B cell (primary cell): Measurements from ENCODE around the gene RASL11A. TPM values are rescaled to one million over a fixed set of nuclear protein-coding genes. Genes with fewer than 3 reads are reported as not detected.
"Not testable (repeated sequence)": the region's sequence is repeated elsewhere in the genome, so short reads cannot be mapped to it uniquely, and the experiment has no call there.

Experiments
- ATAC-seq: fragments of 200-7000 bp; cut with Tn5 transposase; one replicate; pipeline ENCODE4 v1.10.0; 2021; ENCODE audit warnings: low read depth, mild to moderate bottlenecking, moderate number of reproducible peaks, moderate library complexity
- CTCF ChIA-PET: fragments of 350-600 bp; sonication (Branson Sonifier 250); formaldehyde crosslinking; loops from one replicate; lab custom pipeline; 2021; ENCODE audit warnings: antibody characterized with exemption, inconsistent platforms; lab: Charles Lee
- POLR2A ChIA-PET: fragments of 350-600 bp; sonication (Branson Sonifier 250); formaldehyde crosslinking; loops from one replicate; lab custom pipeline; 2021; ENCODE audit warnings: antibody characterized with exemption; lab: Charles Lee
- DNase-seq: peaks from one replicate; pipeline ENCODE4 v3.0.0; 2013
- H2AFZ ChIP-seq: 2 replicates; pipeline ENCODE4 v1.6.1; 2012; ENCODE audit warnings: mild to moderate bottlenecking, low read depth, low read length; ENCODE audit not compliant: insufficient read depth, poor library complexity, severe bottlenecking
- H3K27ac ChIP-seq, 2 donors: 1 replicate in 1 of 2; 2 replicates in 1 of 2; pipeline ENCODE4 v1.5.1; 2012 to 2013; ENCODE audit warnings: low read length in 2 of 2, mild to moderate bottlenecking in 2 of 2, moderate library complexity in 1 of 2
- H3K27me3 ChIP-seq, 4 experiments: fragments of 200-600 bp in 1 of 4; sonication (generic) in 1 of 4; replicated peaks in 1 of 4; 1 replicate in 2 of 4; 2 replicates in 2 of 4; pipeline versions ENCODE4 v1.6.1 to v1.7.0; 2013 to 2016; ENCODE audit warnings: low read length in 3 of 4, mild to moderate bottlenecking in 2 of 4, mixed read lengths in 1 of 4, moderate library complexity in 1 of 4; ENCODE audit not compliant: insufficient read depth in 4 of 4, control insufficient read depth in 3 of 4; ENCODE audit errors: control extremely low read depth in 1 of 4
- H3K36me3 ChIP-seq, 2 experiments: replicated peaks in 1 of 2; 1 replicate in 1 of 2; 2 replicates in 1 of 2; pipeline versions ENCODE4 v1.6.1 to v1.7.1; 2013; ENCODE audit warnings: low read length in 1 of 2; ENCODE audit not compliant: insufficient read depth in 2 of 2, control insufficient read depth in 1 of 2; ENCODE audit errors: control extremely low read depth in 1 of 2, extremely low read depth in 1 of 2
- H3K4me1 ChIP-seq, 2 donors: fragments of 200-600 bp in 1 of 2; sonication (generic) in 1 of 2; 1 replicate in 1 of 2; 2 replicates in 1 of 2; pipeline versions ENCODE4 v1.5.1 to v1.6.1; 2013 to 2017; ENCODE audit warnings: low read length in 2 of 2; ENCODE audit not compliant: control insufficient read depth in 2 of 2, insufficient read depth in 2 of 2
- H3K4me2 ChIP-seq: replicated peaks from 2 replicates; pipeline ENCODE3; 2012; ENCODE audit warnings: mild to moderate bottlenecking, low read depth, low read length; ENCODE audit not compliant: poor library complexity, severe bottlenecking
- H3K4me3 ChIP-seq, 5 experiments: fragments of 200-600 bp in 1 of 5; sonication (generic) in 1 of 5; 1 replicate in 3 of 5; 2 replicates in 2 of 5; pipeline versions ENCODE4 v1.5.1 to v1.7.0; 2011 to 2016; ENCODE audit warnings: low read length in 4 of 5, mild to moderate bottlenecking in 4 of 5, low read depth in 2 of 5, control low read depth in 1 of 5, moderate library complexity in 1 of 5; ENCODE audit not compliant: insufficient read depth in 1 of 5; ENCODE audit errors: control extremely low read depth in 1 of 5, extremely low read depth in 1 of 5
- H3K79me2 ChIP-seq: fragments of 200-600 bp; sonication (generic); one replicate; pipeline ENCODE4 v1.6.0; 2016; ENCODE audit warnings: low read length; ENCODE audit not compliant: control insufficient read depth, insufficient read depth
- H3K9ac ChIP-seq: fragments of 200-600 bp; sonication (generic); 2 replicates; pipeline ENCODE4 v1.6.1; 2017; ENCODE audit warnings: mild to moderate bottlenecking, low read length, moderate library complexity
- H3K9me3 ChIP-seq, 3 donors: one replicate each; pipeline versions ENCODE4 v1.6.1 to v1.7.1; 2013; ENCODE audit warnings: low read length in 2 of 3; ENCODE audit not compliant: control insufficient read depth in 2 of 3, insufficient read depth in 1 of 3; ENCODE audit errors: control extremely low read depth in 1 of 3
- H4K20me1 ChIP-seq: 2 replicates; pipeline ENCODE4 v1.6.0; 2012; ENCODE audit warnings: mild to moderate bottlenecking, low read length; ENCODE audit not compliant: insufficient read depth, control insufficient read depth, poor library complexity, severe bottlenecking
- H3K27ac Mint-ChIP-seq: one replicate; pipeline ENCODE4 v1.8.0; 2021; ENCODE audit warnings: mixed read lengths
- H3K27me3 Mint-ChIP-seq: one replicate; pipeline ENCODE4 v1.8.0; 2021; ENCODE audit warnings: mixed read lengths
- H3K4me1 Mint-ChIP-seq: one replicate; pipeline ENCODE4 v1.8.0; 2021; ENCODE audit warnings: mixed read lengths
- H3K4me3 Mint-ChIP-seq: one replicate; pipeline ENCODE4 v1.8.0; 2021; ENCODE audit warnings: mixed read lengths
- H3K9me3 Mint-ChIP-seq: one replicate; pipeline ENCODE4 v1.8.0; 2022; ENCODE audit warnings: mixed read lengths; ENCODE audit not compliant: insufficient read depth
- CTCF ChIP-seq: fragments of 200-600 bp; IDR thresholded peaks from one replicate; pipeline ENCODE4 v1.8.0; 2022; ENCODE audit warnings: antibody characterized with exemption, mild to moderate bottlenecking
- EZH2 ChIP-seq: IDR thresholded peaks from 2 replicates; pipeline ENCODE4 v1.6.1; 2012; ENCODE audit warnings: borderline replicate concordance, low read depth, mild to moderate bottlenecking, moderate library complexity, low read length; ENCODE audit not compliant: insufficient read depth, poor library complexity, severe bottlenecking
- WGBS: methylation state at CpG from one replicate; pipeline ENCODE4 v1.1.5; 2013; ENCODE audit warnings: missing lambda C conversion rate; ENCODE audit not compliant: insufficient coverage; 5-methylcytosine and 5-hydroxymethylcytosine counted together
- intact Hi-C: fragments of 100-400 bp; cut with micrococcal nuclease; formaldehyde crosslinking; loops from one replicate; pipeline ENCODE4 v1.10.0; 2022
- polyA minus RNA-seq: library from RNA; depleted of rRNA, polyadenylated mRNA; stranded (reverse); fragments of >200 nt; gene quantifications from 2 replicates; pipeline ENCODE4 v1.2.3, GENCODE V29; 2012
- polyA plus RNA-seq: library from polyadenylated mRNA; depleted of rRNA; stranded (reverse); fragments of >200 nt; gene quantifications from 2 replicates; pipeline ENCODE4 v1.2.3, GENCODE V29; 2012
- total RNA-seq, 2 donors: library from RNA; stranded (reverse); fragments of 120-200 nt in 1 of 2; gene quantifications; 1 replicate in 1 of 2; 2 replicates in 1 of 2; pipeline versions ENCODE4 v1.2.3 to v1.2.4, GENCODE V29; 2013 to 2022

RASL11A gene
- total RNA-seq (0.89 and 1.0 TPM in 2 replicates), polyA plus RNA-seq (3.1 and 4.8 TPM in 2 replicates), polyA minus RNA-seq (6.8 and 15.9 TPM in 2 replicates)
- 9.0 TPM for total RNA-seq (2013)

GRCh38 chr13:27270594-27271520, at the start of gene RASL11A:
RASL11A (plus strand) TSS chr13:27270830; CDS start chr13:27270945, 115 bp downstream.
- Histone ChIP-seq H3K9me3 (no peaks in the 10 kb centered on the region), H3K9ac (peak within 1 kb of the TSS; percentile 76), H3K27ac (peak within 1 kb of the TSS; percentile 28 to 39), H4K20me1 (no peaks in the 10 kb centered on the region), H3K4me3 (peak within 1 kb of the TSS; percentile 46 to 95 (median 78)), H3K79me2 (peaks cover 12% of the 10 kb centered on the region), H3K36me3 (no peaks in the 10 kb centered on the region), H3K4me2 (peak within 1 kb of the TSS; percentile 92), H2AFZ (peak within 1 kb of the TSS; percentile 88), H3K27me3 (peaks cover 0 to 5% (median 2%) of the 10 kb centered on the region in 4 experiments), H3K4me1 (peaks cover 6 to 18% of the 10 kb centered on the region in 2 donors)
- ChIA-PET POLR2A (interaction anchor here (1.1 kb wide), 1 partner anchor 20 kb away, joined by 5 read pairs; the partner anchor contains the start of gene RPL21), CTCF (interaction anchor here (0.5 to 2.9 kb wide), 29 partner anchors 8 to 977 kb away, joined by 3 to 11 read pairs (median 4); partner anchors contain the start of gene RPL21)
- peak; percentile 89 for ATAC-seq
- Mint-ChIP-seq H3K4me3 (peak within 1 kb of the TSS; percentile 89), H3K27ac (peak within 1 kb of the TSS; percentile 72), H3K4me1 (peaks cover 33% of the 10 kb centered on the region), H3K27me3 (peaks cover 9% of the 10 kb centered on the region), H3K9me3 (no peaks in the 10 kb centered on the region)
- peak; percentile 85 for DNase-seq
- intact Hi-C loops, result loop anchor here (1.0 to 5.0 kb wide), 5 partner anchors 11 to 1446 kb away; partner anchors contain the start of genes RPL21 and SLC46A3
- under 1% methylated on average over 98 of the region's 99 CpGs for WGBS
- TF ChIP-seq CTCF, result peak; percentile 99
- no peak for TF ChIP-seq EZH2

- H3K4me3 ChIP-seq, H3K27ac Mint-ChIP-seq, H3K27ac ChIP-seq, H3K27me3 ChIP-seq, H3K79me2 ChIP-seq, intact Hi-C loops, POLR2A ChIA-PET, H3K9me3 Mint-ChIP-seq, H4K20me1 ChIP-seq, H3K9ac ChIP-seq, H3K36me3 ChIP-seq, H2AFZ ChIP-seq, H3K27me3 Mint-ChIP-seq, DNase-seq, H3K9me3 ChIP-seq: not testable (repeated sequence)
- no CpG with 5 or more reads among the region's 2 CpGs for WGBS
- Mint-ChIP-seq H3K4me3 (peak overlapping the region; percentile 14), H3K4me1 (peaks cover 49% of the 10 kb centered on the region)
- ATAC-seq, result peak; percentile 33
- Histone ChIP-seq H3K4me1 (peaks cover 29 to 34% of the 10 kb centered on the region in 2 donors), H3K4me2 (peak overlapping the region; percentile 25)
- CTCF ChIA-PET, result interaction anchor here (0.7 kb wide), 1 partner anchor 237 kb away, joined by 3 read pairs; no protein-coding TSS in a partner anchor
Measured at GRCh38 chr13:27222100-27222499, 48.5 kb upstream of the RASL11A start.
